Suprapubic skin (tissue), 4 donors: ENCODE results near the gene SELENOH. TPM values are rescaled to one million over a fixed set of nuclear protein-coding genes. Genes with fewer than 3 reads are reported as not detected.

ENCODE experiments used
- DNase-seq, 2 donors: peaks; one replicate each; pipeline ENCODE4 v3.0.0-alpha.2; 2019; ENCODE audit warnings: low spot score in 2 of 2
- H3K27ac ChIP-seq: fragments of 200-600 bp; sonication (generic); one replicate; pipeline ENCODE4 v1.5.1; 2019
- H3K27me3 ChIP-seq: fragments of 200-600 bp; sonication (generic); one replicate; pipeline ENCODE4 v1.5.1; 2019
- H3K36me3 ChIP-seq: fragments of 200-600 bp; sonication (generic); one replicate; pipeline ENCODE4 v1.5.1; 2019
- H3K4me1 ChIP-seq: fragments of 200-600 bp; sonication (generic); one replicate; pipeline ENCODE4 v1.5.1; 2019
- H3K4me3 ChIP-seq: fragments of 200-600 bp; sonication (generic); one replicate; pipeline ENCODE4 v1.5.1; 2019; ENCODE audit warnings: mild to moderate bottlenecking
- H3K9me3 ChIP-seq: fragments of 200-600 bp; sonication (generic); one replicate; pipeline ENCODE4 v1.5.1; 2019
- EP300 ChIP-seq: sonication (generic); formaldehyde crosslinking; IDR thresholded peaks from one replicate; pipeline ENCODE4 v1.6.1; 2017; ENCODE audit warnings: antibody characterized with exemption
- POLR2A ChIP-seq, 2 donors: fragments of 450-650 bp; IDR thresholded peaks; one replicate each; pipeline ENCODE4 v1.6.1; 2017; ENCODE audit warnings: antibody characterized with exemption in 2 of 2, mild to moderate bottlenecking in 2 of 2, moderate library complexity in 2 of 2
- POLR2AphosphoS5 ChIP-seq, 3 donors: sonication (generic); formaldehyde crosslinking; IDR thresholded peaks; one replicate each; pipeline ENCODE4 v1.6.1; 2017; ENCODE audit warnings: antibody characterized with exemption in 3 of 3
- WGBS: methylation state at CpG from one replicate; pipeline ENCODE4 v1.1.5; 2018; 5-methylcytosine and 5-hydroxymethylcytosine counted together
- total RNA-seq, 4 donors: library from RNA; depleted of rRNA; stranded (reverse); fragments of >200 nt; gene quantifications; one replicate each; pipeline ENCODE4 v1.1.0, GENCODE V29; 2016
- TF ChIP-seq, protein P1 (sequence below), 2 donors: fragments of 200-600 bp in 1 of 2; fragments of 450-650 bp in 1 of 2; sonication (generic) in 1 of 2; IDR thresholded peaks; one replicate each; pipeline ENCODE4 v1.5.1; 2016 to 2019; ENCODE audit warnings: antibody characterized with exemption in 2 of 2, mild to moderate bottlenecking in 1 of 2, moderate library complexity in 1 of 2

The SELENOH gene
- total RNA-seq, 4 donors from 2014 or later = 62.0 to 74.6 (median 67.5) TPM

DNA sequence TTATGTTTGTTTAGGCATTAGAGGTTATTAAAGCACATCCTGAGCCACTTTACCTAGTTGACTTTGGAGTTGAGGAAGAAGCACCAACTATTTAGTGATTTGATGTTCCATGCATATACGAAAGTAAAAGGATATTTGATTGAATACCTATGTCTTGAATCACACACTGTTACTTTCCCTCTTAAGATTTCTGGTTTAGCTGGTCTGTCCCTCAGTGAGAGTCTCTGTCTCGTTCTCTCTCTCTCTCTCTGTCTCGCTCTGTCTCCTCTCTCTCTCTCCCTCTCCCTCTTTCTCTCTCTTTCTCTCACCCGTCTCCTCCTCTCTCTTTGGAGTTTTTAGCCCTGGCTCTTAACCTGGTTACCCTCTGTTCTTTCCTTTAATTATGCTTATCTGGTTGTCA, 31.3 kb downstream of the SELENOH start:
- no peak for DNase-seq
- no peaks in the 10 kb centered on the region for H3K9me3 ChIP-seq
- no peaks in the 10 kb centered on the region for H3K27me3 ChIP-seq
- H3K27ac ChIP-seq = peak overlapping the region; percentile 20
- TF ChIP-seq, protein P1, sequence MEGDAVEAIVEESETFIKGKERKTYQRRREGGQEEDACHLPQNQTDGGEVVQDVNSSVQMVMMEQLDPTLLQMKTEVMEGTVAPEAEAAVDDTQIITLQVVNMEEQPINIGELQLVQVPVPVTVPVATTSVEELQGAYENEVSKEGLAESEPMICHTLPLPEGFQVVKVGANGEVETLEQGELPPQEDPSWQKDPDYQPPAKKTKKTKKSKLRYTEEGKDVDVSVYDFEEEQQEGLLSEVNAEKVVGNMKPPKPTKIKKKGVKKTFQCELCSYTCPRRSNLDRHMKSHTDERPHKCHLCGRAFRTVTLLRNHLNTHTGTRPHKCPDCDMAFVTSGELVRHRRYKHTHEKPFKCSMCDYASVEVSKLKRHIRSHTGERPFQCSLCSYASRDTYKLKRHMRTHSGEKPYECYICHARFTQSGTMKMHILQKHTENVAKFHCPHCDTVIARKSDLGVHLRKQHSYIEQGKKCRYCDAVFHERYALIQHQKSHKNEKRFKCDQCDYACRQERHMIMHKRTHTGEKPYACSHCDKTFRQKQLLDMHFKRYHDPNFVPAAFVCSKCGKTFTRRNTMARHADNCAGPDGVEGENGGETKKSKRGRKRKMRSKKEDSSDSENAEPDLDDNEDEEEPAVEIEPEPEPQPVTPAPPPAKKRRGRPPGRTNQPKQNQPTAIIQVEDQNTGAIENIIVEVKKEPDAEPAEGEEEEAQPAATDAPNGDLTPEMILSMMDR (IDR thresholded peaks at IDR 0.05) = no peak
- TF ChIP-seq POLR2A (IDR thresholded peaks at IDR 0.05) (no peak), POLR2AphosphoS5 (IDR thresholded peaks at IDR 0.05) (no peak), EP300 (no peak)
- no peaks in the 10 kb centered on the region for H3K36me3 ChIP-seq
- no peak overlapping the region for H3K4me3 ChIP-seq
- H3K4me1 ChIP-seq = peaks cover 76% of the 10 kb centered on the region
- WGBS = 62% methylated on average over 4 of the region's 4 CpGs

DNA sequence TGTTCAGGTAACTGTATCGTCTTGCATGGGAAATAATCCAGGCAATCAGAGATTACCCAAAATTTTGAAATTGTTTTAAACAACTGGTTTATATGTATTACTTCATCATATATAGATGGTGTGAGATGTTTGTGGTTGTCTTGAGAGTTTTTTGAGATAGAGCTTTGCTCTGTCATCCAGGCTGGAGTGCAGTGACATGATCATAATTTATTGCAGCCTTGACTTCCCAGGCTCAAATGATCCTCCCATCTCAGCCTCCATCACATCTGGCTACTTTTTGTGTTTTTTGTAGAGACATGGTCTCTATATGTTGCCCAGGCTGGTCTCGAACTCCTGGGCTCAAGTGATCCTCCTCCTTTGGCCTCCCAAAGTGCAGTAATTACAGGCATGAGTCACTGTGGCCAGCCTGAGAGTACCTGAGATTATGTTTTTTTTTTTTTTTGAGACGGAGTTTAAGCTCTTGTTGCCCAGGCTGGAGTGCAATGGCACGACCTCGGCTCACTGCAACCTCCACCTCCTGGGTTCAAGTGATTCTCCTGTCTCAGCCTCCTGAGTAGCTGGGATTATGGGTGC, 31.8 kb downstream of the SELENOH start:
- no peak overlapping the region for H3K4me3 ChIP-seq
- H3K27me3 ChIP-seq = no peaks in the 10 kb centered on the region
- no peaks in the 10 kb centered on the region for H3K36me3 ChIP-seq
- no peaks in the 10 kb centered on the region for H3K9me3 ChIP-seq
- 59% methylated on average over 5 of the region's 5 CpGs for WGBS
- no peak for DNase-seq
- peak overlapping the region; percentile 20 for H3K27ac ChIP-seq
- peaks cover 81% of the 10 kb centered on the region for H3K4me1 ChIP-seq
- TF ChIP-seq, protein P1 (IDR thresholded peaks at IDR 0.05) = no peak
- TF ChIP-seq EP300 (no peak), POLR2AphosphoS5 (IDR thresholded peaks at IDR 0.05) (no peak), POLR2A (IDR thresholded peaks at IDR 0.05) (no peak)

DNA sequence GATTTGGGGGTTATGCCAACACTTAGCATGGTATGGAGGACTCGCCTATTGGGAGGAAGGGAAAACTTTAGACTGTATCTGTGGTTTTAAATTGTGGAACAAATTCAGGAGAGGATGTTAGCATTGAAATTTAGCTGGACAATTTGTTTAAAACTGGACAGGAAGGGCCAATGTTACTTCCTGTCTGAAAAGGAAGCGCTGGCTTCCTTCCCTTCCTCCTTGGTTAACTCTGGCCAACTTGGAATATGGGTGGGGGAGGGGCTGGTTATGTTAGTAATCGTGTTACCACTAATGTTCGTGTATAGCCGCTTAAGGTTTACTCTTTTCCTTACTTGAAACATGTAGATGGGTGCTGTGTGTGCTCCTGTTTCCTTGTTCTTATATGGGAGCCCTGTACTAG, 34.2 kb downstream of the SELENOH start:
- H3K27me3 ChIP-seq = no peaks in the 10 kb centered on the region
- no peak for TF ChIP-seq POLR2A (IDR thresholded peaks at IDR 0.05)
- TF ChIP-seq, protein P1 (IDR thresholded peaks at IDR 0.05) = no peak
- no peak for TF ChIP-seq EP300
- TF ChIP-seq POLR2AphosphoS5 (IDR thresholded peaks at IDR 0.05) = no peak
- DNase-seq = no peak
- 55% methylated on average over 5 of the region's 5 CpGs for WGBS
- peak overlapping the region; percentile 84 for H3K27ac ChIP-seq
- H3K36me3 ChIP-seq = no peaks in the 10 kb centered on the region
- H3K4me1 ChIP-seq = peaks cover 91% of the 10 kb centered on the region
- H3K9me3 ChIP-seq = no peaks in the 10 kb centered on the region
- H3K4me3 ChIP-seq = no peak overlapping the region

DNA sequence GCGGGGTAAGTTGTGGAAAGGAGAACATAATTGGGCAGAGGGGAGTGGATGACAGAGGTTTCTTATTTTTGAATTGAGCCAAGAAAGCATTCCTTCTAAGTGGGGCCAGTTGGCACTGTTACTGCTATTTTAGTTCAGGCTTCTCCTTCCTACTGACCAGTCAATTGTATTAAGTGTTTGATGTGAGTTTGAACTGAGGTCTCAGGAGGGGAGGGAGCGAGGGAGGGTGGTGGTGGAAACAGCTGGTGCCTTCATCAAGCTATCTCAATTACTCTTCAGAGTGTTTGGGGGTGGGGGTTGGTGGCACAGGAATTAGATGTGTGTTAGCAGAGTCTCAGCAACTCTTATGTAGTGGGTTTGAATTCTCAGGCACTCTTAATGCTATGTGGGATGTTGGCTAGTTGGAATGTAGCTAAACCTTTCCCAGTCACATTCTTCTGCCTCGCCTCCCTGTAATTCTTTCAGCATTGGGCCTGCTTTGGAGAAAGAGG, 34.8 kb downstream of the SELENOH start:
- Histone ChIP-seq H3K36me3 (no peaks in the 10 kb centered on the region), H3K27me3 (no peaks in the 10 kb centered on the region), H3K27ac (peak overlapping the region; percentile 84), H3K9me3 (no peaks in the 10 kb centered on the region), H3K4me1 (peaks cover 91% of the 10 kb centered on the region), H3K4me3 (no peak overlapping the region)
- no peak for TF ChIP-seq POLR2A (IDR thresholded peaks at IDR 0.05)
- no peak for TF ChIP-seq POLR2AphosphoS5 (IDR thresholded peaks at IDR 0.05)
- TF ChIP-seq, protein P1 (IDR thresholded peaks at IDR 0.05) = no peak
- TF ChIP-seq EP300 = no peak
- DNase-seq = no peak
- 50% methylated on average over 3 of the region's 3 CpGs for WGBS

DNA sequence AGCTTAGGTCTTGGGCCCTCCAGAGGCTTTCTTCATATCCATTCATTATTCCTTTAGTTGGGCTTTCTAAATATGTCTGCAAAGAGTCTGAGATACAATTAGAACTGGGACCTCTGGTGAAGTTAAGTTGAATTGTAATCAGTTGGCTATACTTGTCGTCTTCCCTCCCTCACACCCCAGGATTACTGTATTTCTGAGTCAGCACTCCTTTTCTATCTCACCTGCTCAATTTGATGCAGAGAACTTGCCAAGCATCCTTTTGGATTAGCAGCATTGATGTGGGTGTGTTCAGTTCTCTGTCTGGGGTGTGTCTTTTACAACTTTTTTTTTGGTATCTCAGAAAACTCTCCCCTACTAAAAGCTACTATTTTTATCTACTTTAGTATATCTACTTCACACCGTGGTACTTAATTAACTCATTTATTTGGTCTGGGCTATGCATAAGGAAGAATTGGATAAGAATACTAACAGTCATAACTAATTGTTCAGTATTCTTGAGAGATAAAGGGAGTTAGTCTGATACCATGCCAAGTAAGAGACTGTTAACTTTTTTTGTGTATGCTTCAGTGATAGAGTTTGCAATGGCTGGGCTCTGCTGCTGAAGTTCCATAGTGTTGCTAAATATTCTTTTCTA, 35.4 kb downstream of the SELENOH start:
- H3K9me3 ChIP-seq = no peaks in the 10 kb centered on the region
- no peak for DNase-seq
- TF ChIP-seq POLR2A (IDR thresholded peaks at IDR 0.05) = no peak
- TF ChIP-seq POLR2AphosphoS5 (IDR thresholded peaks at IDR 0.05) = no peak
- TF ChIP-seq EP300 = no peak
- TF ChIP-seq, protein P1 (IDR thresholded peaks at IDR 0.05) = no peak
- no peaks in the 10 kb centered on the region for H3K36me3 ChIP-seq
- 15% methylated on average over 2 of the region's 2 CpGs for WGBS
- peaks cover 94% of the 10 kb centered on the region for H3K4me1 ChIP-seq
- H3K27ac ChIP-seq = peak overlapping the region; percentile 84
- H3K4me3 ChIP-seq = no peak overlapping the region
- H3K27me3 ChIP-seq = no peaks in the 10 kb centered on the region
